ENCODE results near the gene SLC9A9. TPM values are rescaled to one million over a fixed set of nuclear protein-coding genes. Genes with fewer than 3 reads are reported as not detected.

Gene SLC9A9
- total RNA-seq, 2 experiments from 2014 or later: 1.3 to 1.6 TPM

DNA sequence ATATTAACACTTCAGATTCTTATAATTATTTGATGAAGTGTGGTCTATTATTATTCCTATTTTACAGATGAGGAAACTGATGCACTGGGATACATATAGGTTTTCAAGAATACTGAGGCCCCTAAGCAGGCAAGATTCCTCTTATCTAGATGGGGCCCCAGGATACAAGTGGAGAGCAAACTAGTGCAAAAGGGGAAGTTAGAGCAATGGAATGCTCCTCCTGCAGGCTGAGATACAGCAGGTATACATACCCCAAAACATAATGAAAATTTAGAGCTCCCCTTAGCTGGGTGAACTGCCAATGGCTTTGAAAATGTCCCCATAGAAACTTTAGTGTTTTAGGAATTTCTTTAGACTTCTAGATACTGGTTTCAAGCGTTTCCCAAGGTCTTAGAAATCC is 481.6 kb downstream of the SLC9A9 start:
- H3K4me3 Mint-ChIP-seq: no peak overlapping the region
- H3K27me3 Mint-ChIP-seq: no peaks in the 10 kb centered on the region
- ChIA-PET CTCF (no interaction called here), POLR2A (no interaction called here)
- no peak for DNase-seq
- H3K4me1 Mint-ChIP-seq (ENCODE audit: low read depth): peaks cover 16% of the 10 kb centered on the region
- H3K27ac Mint-ChIP-seq: no peak overlapping the region
- no peaks in the 10 kb centered on the region for H3K9me3 Mint-ChIP-seq
- H3K36me3 Mint-ChIP-seq: peaks cover 4% of the 10 kb centered on the region
- intact Hi-C loops (cut with micrococcal nuclease): no loop called here

GRCh38 chr3:143363949-143364348 is 484.3 kb downstream of the SLC9A9 start:
- Mint-ChIP-seq H3K27ac (no peak overlapping the region), H3K4me3 (no peak overlapping the region), H3K36me3 (peaks cover 8% of the 10 kb centered on the region), H3K9me3 (no peaks in the 10 kb centered on the region), H3K27me3 (no peaks in the 10 kb centered on the region), H3K4me1 (ENCODE audit: low read depth) (peaks cover 18% of the 10 kb centered on the region)
- intact Hi-C loops (cut with micrococcal nuclease): no loop called here
- CTCF ChIA-PET: interaction anchor here (2.2 kb wide), 1 partner anchor 16 kb away, joined by 6 read pairs; no protein-coding TSS in a partner anchor
- POLR2A ChIA-PET: no interaction called here
- DNase-seq: no peak

GRCh38 chr3:143363276-143363675 is 485.0 kb downstream of the SLC9A9 start:
- Mint-ChIP-seq H3K27me3 (no peaks in the 10 kb centered on the region), H3K27ac (no peak overlapping the region), H3K4me3 (no peak overlapping the region), H3K9me3 (no peaks in the 10 kb centered on the region), H3K4me1 (ENCODE audit: low read depth) (peaks cover 18% of the 10 kb centered on the region), H3K36me3 (peaks cover 8% of the 10 kb centered on the region)
- no peak for DNase-seq
- POLR2A ChIA-PET: no interaction called here
- CTCF ChIA-PET: interaction anchor here (2.2 kb wide), 1 partner anchor 15 kb away, joined by 6 read pairs; no protein-coding TSS in a partner anchor
- intact Hi-C loops (cut with micrococcal nuclease): no loop called here

DNA sequence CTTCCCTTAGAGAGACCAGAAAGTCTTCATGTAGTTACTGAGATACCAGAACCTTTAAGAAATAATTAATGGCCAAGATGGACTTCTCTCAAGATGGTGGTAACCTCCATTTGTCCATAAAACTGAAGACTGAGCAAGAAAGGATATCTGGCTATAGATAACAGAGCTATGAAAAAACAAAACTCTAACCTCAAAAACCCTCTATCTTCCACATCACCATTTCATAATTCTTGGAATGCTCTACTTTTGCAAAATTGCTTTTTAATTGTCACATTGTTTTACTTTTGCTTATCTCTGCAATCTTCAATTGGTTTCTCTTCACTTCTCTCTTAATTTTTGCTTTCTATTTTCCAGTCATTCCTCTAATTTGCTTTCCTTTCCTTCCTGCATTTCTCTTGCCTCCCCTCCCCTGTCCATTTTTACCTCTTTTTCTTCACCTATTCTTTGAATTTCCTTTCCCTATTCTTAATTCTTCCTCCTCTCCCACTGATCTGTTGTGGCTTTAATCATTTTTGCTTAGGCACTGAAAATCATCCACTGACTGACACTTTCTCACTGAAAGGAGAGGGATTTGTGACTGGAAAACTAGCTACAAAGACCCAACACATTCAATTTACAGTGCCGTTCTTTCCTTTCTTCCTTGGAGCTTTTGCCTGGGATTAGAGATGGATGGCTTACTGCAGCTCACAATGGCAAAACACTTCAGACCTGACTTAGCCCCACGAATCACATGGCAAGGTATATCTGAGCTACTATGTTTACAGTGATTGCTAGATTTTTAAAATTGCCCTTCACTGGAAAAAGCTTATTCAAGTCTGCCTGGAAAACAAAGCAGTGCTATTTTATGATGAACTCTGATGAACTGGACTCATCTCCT is 485.9 kb downstream of the SLC9A9 start:
- H3K27ac Mint-ChIP-seq: no peak overlapping the region
- CTCF ChIA-PET: interaction anchor here (2.2 kb wide), 1 partner anchor 14 kb away, joined by 6 read pairs; no protein-coding TSS in a partner anchor
- H3K27me3 Mint-ChIP-seq: no peaks in the 10 kb centered on the region
- H3K36me3 Mint-ChIP-seq: peaks cover 4% of the 10 kb centered on the region
- no peak for DNase-seq
- H3K4me3 Mint-ChIP-seq: no peak overlapping the region
- no peaks in the 10 kb centered on the region for H3K9me3 Mint-ChIP-seq
- H3K4me1 Mint-ChIP-seq (ENCODE audit: low read depth): peaks cover 18% of the 10 kb centered on the region
- POLR2A ChIA-PET: no interaction called here
- intact Hi-C loops (cut with micrococcal nuclease): no loop called here

GRCh38 chr3:143361589-143361988 is 486.7 kb downstream of the SLC9A9 start:
- intact Hi-C loops (cut with micrococcal nuclease): no loop called here
- Mint-ChIP-seq H3K9me3 (no peaks in the 10 kb centered on the region), H3K27me3 (no peaks in the 10 kb centered on the region), H3K4me1 (ENCODE audit: low read depth) (peaks cover 18% of the 10 kb centered on the region), H3K27ac (no peak overlapping the region), H3K36me3 (peaks cover 4% of the 10 kb centered on the region), H3K4me3 (no peak overlapping the region)
- DNase-seq: no peak
- POLR2A ChIA-PET: no interaction called here
- CTCF ChIA-PET: interaction anchor here (2.2 kb wide), 1 partner anchor 13 kb away, joined by 6 read pairs; no protein-coding TSS in a partner anchor

DNA sequence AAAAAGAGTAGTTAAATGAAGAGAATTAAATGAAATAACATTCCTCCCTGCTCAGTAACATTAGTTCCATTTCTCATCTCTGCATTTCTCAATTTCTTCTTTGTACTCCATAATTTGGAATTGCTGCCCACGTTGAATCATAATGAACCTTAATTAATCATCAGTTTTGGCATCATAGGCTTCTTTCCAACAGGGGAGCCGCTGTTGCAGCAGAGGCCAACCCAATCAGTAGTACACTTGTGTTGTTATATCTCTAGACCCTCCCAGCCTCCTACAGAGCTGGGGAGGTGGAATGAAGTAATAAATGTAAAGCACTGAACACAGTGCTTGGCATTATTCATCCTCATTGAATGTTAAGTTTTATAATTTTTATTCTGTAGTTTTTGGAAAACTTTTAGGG is 488.0 kb downstream of the SLC9A9 start:
- Mint-ChIP-seq H3K36me3 (peaks cover 4% of the 10 kb centered on the region), H3K9me3 (no peaks in the 10 kb centered on the region), H3K27ac (no peak overlapping the region), H3K4me1 (ENCODE audit: low read depth) (peaks cover 18% of the 10 kb centered on the region), H3K27me3 (no peaks in the 10 kb centered on the region), H3K4me3 (no peak overlapping the region)
- ChIA-PET POLR2A (interaction anchor here (0.6 kb wide), 1 partner anchor 195 kb away, joined by 3 read pairs; no protein-coding TSS in a partner anchor), CTCF (no interaction called here)
- no peak for DNase-seq
- intact Hi-C loops (cut with micrococcal nuclease): no loop called here

GRCh38 chr3:143358793-143359491 is 489.3 kb downstream of the SLC9A9 start:
- H3K4me1 Mint-ChIP-seq (ENCODE audit: low read depth): peaks cover 18% of the 10 kb centered on the region
- intact Hi-C loops (cut with micrococcal nuclease): no loop called here
- ChIA-PET POLR2A (no interaction called here), CTCF (no interaction called here)
- no peak for DNase-seq
- peaks cover 4% of the 10 kb centered on the region for H3K36me3 Mint-ChIP-seq
- no peak overlapping the region for H3K27ac Mint-ChIP-seq
- no peak overlapping the region for H3K4me3 Mint-ChIP-seq
- H3K9me3 Mint-ChIP-seq: no peaks in the 10 kb centered on the region
- H3K27me3 Mint-ChIP-seq: no peaks in the 10 kb centered on the region

DNA sequence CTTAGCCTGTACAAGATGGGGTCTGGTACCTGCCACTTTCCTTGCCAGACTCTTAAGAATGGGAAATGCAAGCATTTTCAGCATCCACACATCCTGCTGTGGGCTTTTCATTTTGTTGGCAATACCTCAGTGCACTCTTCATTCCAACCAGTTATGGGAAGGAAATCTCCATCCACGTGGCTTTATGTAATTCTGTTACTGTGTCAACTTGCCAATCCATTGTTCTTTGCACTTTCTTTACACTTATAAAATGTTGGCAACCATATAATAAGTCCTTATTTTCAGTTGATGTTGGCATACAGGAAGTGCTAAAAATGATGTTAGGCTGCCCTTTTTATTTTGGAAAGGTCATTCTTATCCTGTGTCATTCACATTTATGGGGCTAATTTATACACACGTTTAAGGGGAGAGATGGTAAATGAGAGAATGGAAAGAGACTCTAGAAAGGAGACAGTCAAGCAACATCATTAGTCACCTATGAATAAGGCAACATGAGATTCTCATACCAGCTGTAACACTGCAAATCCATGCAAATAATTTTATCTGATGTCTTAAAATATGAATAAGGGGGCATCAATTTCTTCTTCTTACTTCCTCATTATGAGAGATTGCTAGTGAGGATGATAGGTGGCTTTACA is 490.0 kb downstream of the SLC9A9 start:
- H3K36me3 Mint-ChIP-seq: peaks cover 4% of the 10 kb centered on the region
- no peak overlapping the region for H3K27ac Mint-ChIP-seq
- no peaks in the 10 kb centered on the region for H3K9me3 Mint-ChIP-seq
- no peak overlapping the region for H3K4me3 Mint-ChIP-seq
- H3K4me1 Mint-ChIP-seq (ENCODE audit: low read depth): peaks cover 17% of the 10 kb centered on the region
- no peak for DNase-seq
- POLR2A ChIA-PET: no interaction called here
- intact Hi-C loops (cut with micrococcal nuclease): no loop called here
- no peaks in the 10 kb centered on the region for H3K27me3 Mint-ChIP-seq
- CTCF ChIA-PET: no interaction called here

DNA sequence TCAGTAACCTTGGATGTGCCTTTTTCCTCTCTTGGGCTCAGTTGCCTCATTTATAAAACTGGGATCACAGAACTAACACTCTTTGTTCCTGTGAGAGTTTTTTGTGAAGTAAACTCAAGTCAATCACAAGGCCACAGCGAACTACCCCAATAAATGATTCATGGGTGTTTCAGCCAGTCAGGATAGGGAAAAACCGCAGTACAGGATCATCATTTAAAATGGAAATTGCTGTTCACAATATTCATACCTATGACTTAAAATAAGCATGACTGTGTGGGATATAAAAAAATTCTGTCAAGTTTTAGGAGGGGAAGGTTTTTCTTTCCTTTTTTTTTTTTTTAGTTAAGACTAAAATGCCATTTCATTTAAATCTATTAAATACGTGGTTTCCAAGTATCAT is 490.6 kb downstream of the SLC9A9 start:
- no peaks in the 10 kb centered on the region for H3K9me3 Mint-ChIP-seq
- peaks cover 12% of the 10 kb centered on the region for H3K4me1 Mint-ChIP-seq (ENCODE audit: low read depth)
- peaks cover 4% of the 10 kb centered on the region for H3K36me3 Mint-ChIP-seq
- H3K27ac Mint-ChIP-seq: no peak overlapping the region
- no peak overlapping the region for H3K4me3 Mint-ChIP-seq
- ChIA-PET POLR2A (no interaction called here), CTCF (no interaction called here)
- H3K27me3 Mint-ChIP-seq: no peaks in the 10 kb centered on the region
- intact Hi-C loops (cut with micrococcal nuclease): no loop called here
- DNase-seq: no peak

GRCh38 chr3:143356839-143357238 is 491.4 kb downstream of the SLC9A9 start:
- POLR2A ChIA-PET: no interaction called here
- Mint-ChIP-seq H3K4me1 (ENCODE audit: low read depth) (peaks cover 3% of the 10 kb centered on the region), H3K27ac (no peak overlapping the region), H3K36me3 (peaks cover 4% of the 10 kb centered on the region), H3K27me3 (no peaks in the 10 kb centered on the region), H3K9me3 (no peaks in the 10 kb centered on the region), H3K4me3 (no peak overlapping the region)
- no peak for DNase-seq
- intact Hi-C loops (cut with micrococcal nuclease): no loop called here
- CTCF ChIA-PET: interaction anchor here (1.1 kb wide), 1 partner anchor 11 kb away, joined by 4 read pairs; no protein-coding TSS in a partner anchor

GRCh38 chr3:143354342-143354741 is 493.9 kb downstream of the SLC9A9 start:
- ChIA-PET CTCF (no interaction called here), POLR2A (no interaction called here)
- Mint-ChIP-seq H3K4me3 (no peak overlapping the region), H3K36me3 (no peaks in the 10 kb centered on the region), H3K27me3 (no peaks in the 10 kb centered on the region), H3K4me1 (ENCODE audit: low read depth) (peaks cover 12% of the 10 kb centered on the region), H3K27ac (no peak overlapping the region), H3K9me3 (no peaks in the 10 kb centered on the region)
- no peak for DNase-seq
- intact Hi-C loops (cut with micrococcal nuclease): no loop called here

GRCh38 chr3:143352850-143353550 is 495.3 kb downstream of the SLC9A9 start:
- Mint-ChIP-seq H3K36me3 (no peaks in the 10 kb centered on the region), H3K27me3 (no peaks in the 10 kb centered on the region), H3K4me3 (no peak overlapping the region), H3K9me3 (no peaks in the 10 kb centered on the region), H3K27ac (no peak overlapping the region), H3K4me1 (ENCODE audit: low read depth) (peaks cover 24% of the 10 kb centered on the region)
- DNase-seq: no peak
- POLR2A ChIA-PET: no interaction called here
- CTCF ChIA-PET: no interaction called here
- intact Hi-C loops (cut with micrococcal nuclease): no loop called here
